ENCODE measurements around the gene DNAJC4. TPM values are rescaled to one million over a fixed set of nuclear protein-coding genes. Genes with fewer than 3 reads are reported as not detected.

Gene DNAJC4
- total RNA-seq, 2 experiments from 2014 or later: 29.7 to 37.0 TPM

GRCh38 chr11:64275031-64275800 is 44.9 kb downstream of the DNAJC4 start:
- CTCF ChIA-PET: interaction anchor here (1.0 to 3.0 kb wide), 4 partner anchors 24 to 174 kb away, joined by 3 to 12 read pairs (median 6); partner anchors contain the start of gene PLCB3
- H3K9me3 Mint-ChIP-seq (ENCODE audit: low read depth): no peaks in the 10 kb centered on the region
- no peak overlapping the region for H3K4me3 Mint-ChIP-seq
- no peak for DNase-seq
- no peak overlapping the region for H3K27ac Mint-ChIP-seq
- no peak for ATAC-seq
- peaks cover 7% of the 10 kb centered on the region for H3K36me3 Mint-ChIP-seq
- no peaks in the 10 kb centered on the region for H3K27me3 Mint-ChIP-seq
- H3K4me1 Mint-ChIP-seq: peaks cover 16% of the 10 kb centered on the region

- Mint-ChIP-seq H3K4me3 (no peak overlapping the region), H3K4me1 (peaks cover 14% of the 10 kb centered on the region), H3K27ac (no peak overlapping the region), H3K27me3 (no peaks in the 10 kb centered on the region), H3K9me3 (ENCODE audit: low read depth) (no peaks in the 10 kb centered on the region), H3K36me3 (peaks cover 7% of the 10 kb centered on the region)
- ATAC-seq: no peak
- CTCF ChIA-PET: interaction anchor here (1.0 to 3.0 kb wide), 4 partner anchors 11 to 28 kb away, joined by 3 to 12 read pairs (median 6); partner anchors contain the start of gene PLCB3
- no peak for DNase-seq
These were observed 45.5 kb downstream of the DNAJC4 start for GRCh38 chr11:64275841-64276240.

- DNase-seq (no peak), ATAC-seq (no peak)
- no peak overlapping the region for H3K27ac Mint-ChIP-seq
- no peaks in the 10 kb centered on the region for H3K9me3 Mint-ChIP-seq (ENCODE audit: low read depth)
- H3K36me3 Mint-ChIP-seq: peaks cover 11% of the 10 kb centered on the region
- H3K27me3 Mint-ChIP-seq: no peaks in the 10 kb centered on the region
- H3K4me1 Mint-ChIP-seq: peaks cover 14% of the 10 kb centered on the region
- H3K4me3 Mint-ChIP-seq: no peak overlapping the region
- CTCF ChIA-PET: interaction anchor here (1.3 to 3.0 kb wide), 3 partner anchors 10 to 55 kb away, joined by 3 to 12 read pairs (median 3); partner anchors contain the start of gene PLCB3
These were observed 46.5 kb downstream of the DNAJC4 start for GRCh38 chr11:64276653-64277431.

- DNase-seq (no peak), ATAC-seq (no peak)
- Mint-ChIP-seq H3K36me3 (peaks cover 15% of the 10 kb centered on the region), H3K27ac (peak overlapping the region; percentile 44), H3K4me3 (no peak overlapping the region), H3K27me3 (no peaks in the 10 kb centered on the region), H3K4me1 (peaks cover 15% of the 10 kb centered on the region), H3K9me3 (ENCODE audit: low read depth) (no peaks in the 10 kb centered on the region)
- CTCF ChIA-PET: interaction anchor here (1.0 to 1.5 kb wide), 3 partner anchors 18 to 29 kb away, joined by 3 to 4 read pairs (median 3); no protein-coding TSS in a partner anchor
These were observed 48.3 kb downstream of the DNAJC4 start for GRCh38 chr11:64278576-64279190.

- H3K9me3 Mint-ChIP-seq (ENCODE audit: low read depth): no peaks in the 10 kb centered on the region
- no peak overlapping the region for H3K4me3 Mint-ChIP-seq
These were observed 51.8 kb downstream of the DNAJC4 start for GRCh38 chr11:64281957-64282770.

GRCh38 chr11:64283092-64283491 is 52.7 kb downstream of the DNAJC4 start:
- no peaks in the 10 kb centered on the region for H3K9me3 Mint-ChIP-seq (ENCODE audit: low read depth)
- CTCF ChIA-PET: interaction anchor here (1.2 to 15.2 kb wide), 8 partner anchors 11 to 281 kb away, joined by 3 to 188 read pairs (median 4); partner anchors contain the start of genes CATSPERZ, ESRRA, PLCB3 and PRDX5
- H3K36me3 Mint-ChIP-seq: peaks cover 11% of the 10 kb centered on the region
- H3K4me1 Mint-ChIP-seq: peaks cover 18% of the 10 kb centered on the region
- DNase-seq (no peak), ATAC-seq (no peak)
- peak overlapping the region; percentile 33 for H3K27ac Mint-ChIP-seq
- no peaks in the 10 kb centered on the region for H3K27me3 Mint-ChIP-seq
- H3K4me3 Mint-ChIP-seq: no peak overlapping the region

More at GRCh38 chr11:64281957-64282770, 51.8 kb downstream of the DNAJC4 start:
- CTCF ChIA-PET: interaction anchor here (1.2 to 15.2 kb wide), 6 partner anchors 10 to 280 kb away, joined by 3 to 188 read pairs (median 6); partner anchors contain the start of genes CATSPERZ, ESRRA and PLCB3
- ATAC-seq (no peak), DNase-seq (no peak)
- peaks cover 12% of the 10 kb centered on the region for H3K36me3 Mint-ChIP-seq
- no peaks in the 10 kb centered on the region for H3K27me3 Mint-ChIP-seq
- no peak overlapping the region for H3K27ac Mint-ChIP-seq
- H3K4me1 Mint-ChIP-seq: peaks cover 21% of the 10 kb centered on the region

Other genes with a start within 250 kb of the DNAJC4 start
- gene OTUB1, start 244.1 kb upstream of the DNAJC4 start, total RNA-seq: 10 to 100 TPM; 90.1 to 97.6 TPM
- not detected for gene FLRT1, start 194.6 kb upstream of the DNAJC4 start, total RNA-seq
- gene MACROD1, start 64.4 kb upstream of the DNAJC4 start, total RNA-seq: 10 to 100 TPM; 10.1 to 12.3 TPM
- 100 to 1,000 TPM; 303 to 410 TPM for gene STIP1, start 44.4 kb upstream of the DNAJC4 start, total RNA-seq
- gene FERMT3, start 23.8 kb upstream of the DNAJC4 start, total RNA-seq: 100 to 1,000 TPM; 210 to 217 TPM
- gene TRPT1, start 4.4 kb upstream of the DNAJC4 start, total RNA-seq: 10 to 100 TPM; 33.4 to 37.1 TPM
- gene NUDT22, start 4.3 kb upstream of the DNAJC4 start, total RNA-seq: 10 to 100 TPM; 83.8 to 84.1 TPM
- 10 to 100 TPM; 53.4 to 54.8 TPM for gene VEGFB, start 4.0 kb downstream of the DNAJC4 start, total RNA-seq
- gene FKBP2, start 10.5 kb downstream of the DNAJC4 start, total RNA-seq: 10 to 100 TPM; 23.4 to 23.9 TPM
- 100 to 1,000 TPM; 142 to 177 TPM for gene PPP1R14B, start 16.4 kb downstream of the DNAJC4 start, total RNA-seq
- 10 to 100 TPM; 18.1 to 20.4 TPM for gene PLCB3, start 21.0 kb downstream of the DNAJC4 start, total RNA-seq
- 10 to 100 TPM; 35.6 to 36.1 TPM for gene BAD, start 54.1 kb downstream of the DNAJC4 start, total RNA-seq
- 10 to 100 TPM; 32.9 to 46.0 TPM for gene GPR137, start 55.3 kb downstream of the DNAJC4 start, total RNA-seq
- under 1 TPM in 1 of 2 experiments, not detected in 1; 0.29 TPM for gene KCNK4, start 60.8 kb downstream of the DNAJC4 start, total RNA-seq
- gene CATSPERZ, start 69.8 kb downstream of the DNAJC4 start, total RNA-seq: not detected
- 10 to 100 TPM; 46.6 to 54.0 TPM for gene ESRRA, start 75.0 kb downstream of the DNAJC4 start, total RNA-seq
- gene TRMT112, start 87.0 kb downstream of the DNAJC4 start, total RNA-seq: 100 to 1,000 TPM; 134 to 153 TPM
- 100 to 1,000 TPM; 125 to 163 TPM for gene PRDX5, start 87.6 kb downstream of the DNAJC4 start, total RNA-seq
- gene CCDC88B, start 109.7 kb downstream of the DNAJC4 start, total RNA-seq: 100 to 1,000 TPM; 152 to 164 TPM
- gene RPS6KA4, start 128.6 kb downstream of the DNAJC4 start, total RNA-seq: 10 to 100 TPM; 31.1 to 41.9 TPM

All from activated CD8-positive, alpha-beta memory T cell treated with anti-CD3 and anti-CD28 coated beads, Interleukin-2, amount 10 ng/mL, durations not matched to agents 7 days and 5 days (primary cell).